Activated naive CD8-positive, alpha-beta T cell treated with anti-CD3 and anti-CD28 coated beads for 36 hours (primary cell): Measurements from ENCODE around the gene RUNX1. TPM values are rescaled to one million over a fixed set of nuclear protein-coding genes. Genes with fewer than 3 reads are reported as not detected.
A peak's percentile ranks its signal among the peaks of the same experiment; 100 is the strongest.

ENCODE experiments used
- DNase-seq: peaks from one replicate; pipeline ENCODE4 v3.0.0; 2021
- H3K27ac Mint-ChIP-seq: one replicate; pipeline ENCODE4 v1.8.0; 2022; ENCODE audit warnings: mild to moderate bottlenecking, moderate library complexity, mixed read lengths
- H3K27me3 Mint-ChIP-seq: one replicate; pipeline ENCODE4 v1.8.0; 2022; ENCODE audit warnings: mild to moderate bottlenecking, mixed read lengths
- H3K36me3 Mint-ChIP-seq: one replicate; pipeline ENCODE4 v1.8.0; 2021; ENCODE audit warnings: mild to moderate bottlenecking, mixed read lengths
- H3K4me1 Mint-ChIP-seq: one replicate; pipeline ENCODE4 v1.8.0; 2021; ENCODE audit warnings: mixed read lengths
- H3K4me3 Mint-ChIP-seq: one replicate; pipeline ENCODE4 v1.8.0; 2022; ENCODE audit warnings: mild to moderate bottlenecking, moderate library complexity, mixed read lengths
- H3K9me3 Mint-ChIP-seq: one replicate; pipeline ENCODE4 v1.8.0; 2022; ENCODE audit warnings: mixed read lengths
- total RNA-seq, 2 experiments: library from RNA; stranded (reverse); gene quantifications; one replicate each; pipeline ENCODE4 v1.2.3, GENCODE V29; 2021

The RUNX1 gene
- total RNA-seq, 2 experiments from 2014 or later: 16.6 to 18.0 TPM

GRCh38 chr21:34877485-34878128 is 171.5 kb downstream of the RUNX1 start:
- no peaks in the 10 kb centered on the region for H3K27me3 Mint-ChIP-seq
- no peak for DNase-seq
- peaks cover 35% of the 10 kb centered on the region for H3K4me1 Mint-ChIP-seq
- H3K36me3 Mint-ChIP-seq: peaks cover 25% of the 10 kb centered on the region
- no peak overlapping the region for H3K27ac Mint-ChIP-seq
- no peaks in the 10 kb centered on the region for H3K9me3 Mint-ChIP-seq
- H3K4me3 Mint-ChIP-seq: no peak overlapping the region

DNA sequence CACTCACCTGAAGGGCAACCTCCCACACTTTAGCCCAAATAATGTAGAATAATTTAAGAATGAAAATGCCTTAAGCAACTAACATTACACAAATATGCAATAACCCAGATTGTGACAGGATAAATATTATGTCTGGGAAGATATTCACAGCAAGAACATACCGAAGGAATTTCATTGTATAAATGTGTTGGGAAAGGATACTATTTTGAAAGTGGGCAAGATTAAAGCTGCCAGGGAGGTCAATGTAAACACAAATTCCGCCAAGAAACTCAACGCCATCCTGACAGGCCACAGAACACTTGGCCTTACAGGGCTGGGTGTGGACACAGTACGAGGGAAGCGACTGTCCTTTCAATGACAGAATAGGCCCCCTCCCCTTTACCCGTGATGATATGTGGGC is 173.3 kb downstream of the RUNX1 start:
- Mint-ChIP-seq H3K4me1 (peaks cover 19% of the 10 kb centered on the region), H3K4me3 (no peak overlapping the region), H3K27ac (no peak overlapping the region), H3K27me3 (no peaks in the 10 kb centered on the region), H3K9me3 (no peaks in the 10 kb centered on the region), H3K36me3 (peaks cover 24% of the 10 kb centered on the region)
- no peak for DNase-seq

DNA sequence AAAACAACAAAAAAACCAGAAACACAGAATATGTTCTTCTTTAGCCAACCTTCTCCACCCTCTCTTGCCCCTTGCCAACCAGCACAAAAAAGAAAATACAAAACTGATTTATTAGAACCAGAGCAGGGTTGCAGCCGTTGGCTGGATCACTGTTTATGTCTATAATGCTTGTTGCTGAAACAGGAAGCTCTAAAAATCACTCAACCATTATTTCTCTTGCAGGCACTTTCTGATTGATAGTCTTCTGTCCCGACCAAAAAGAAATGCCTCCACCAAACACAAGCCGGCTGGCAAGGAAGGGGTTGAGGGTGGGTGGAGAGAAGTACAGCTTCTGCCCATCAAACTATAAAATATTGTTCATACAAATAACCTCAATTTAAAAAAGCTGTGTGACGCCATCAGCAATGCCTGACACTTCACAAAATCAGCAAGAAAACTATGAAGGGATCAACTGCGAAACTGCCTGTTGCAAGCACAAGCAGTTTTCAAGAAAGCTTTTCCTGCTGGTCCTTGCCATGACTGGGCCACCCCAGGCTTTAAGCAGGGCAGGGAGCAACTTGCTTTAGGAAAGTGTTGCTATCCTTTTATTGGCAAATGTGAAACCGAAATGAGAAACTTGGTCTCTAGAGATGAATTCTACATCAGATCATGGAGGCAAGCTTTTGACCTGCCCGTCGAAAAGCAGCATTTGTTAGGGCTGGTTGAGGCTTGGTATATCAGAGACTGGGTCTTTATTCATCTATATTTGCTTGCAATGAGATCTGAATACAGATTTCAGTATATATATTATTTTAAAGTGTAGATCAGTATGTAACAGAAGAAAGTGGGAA is 174.2 kb downstream of the RUNX1 start:
- Mint-ChIP-seq H3K36me3 (peaks cover 24% of the 10 kb centered on the region), H3K4me3 (no peak overlapping the region), H3K27ac (no peak overlapping the region), H3K9me3 (no peaks in the 10 kb centered on the region), H3K4me1 (peaks cover 16% of the 10 kb centered on the region), H3K27me3 (no peaks in the 10 kb centered on the region)
- no peak for DNase-seq

- DNase-seq: no peak
- Mint-ChIP-seq H3K9me3 (no peaks in the 10 kb centered on the region), H3K4me1 (peaks cover 24% of the 10 kb centered on the region), H3K27me3 (no peaks in the 10 kb centered on the region), H3K36me3 (peaks cover 21% of the 10 kb centered on the region), H3K4me3 (no peak overlapping the region), H3K27ac (no peak overlapping the region)
Measured at GRCh38 chr21:34871026-34871908, 177.8 kb downstream of the RUNX1 start.

DNA sequence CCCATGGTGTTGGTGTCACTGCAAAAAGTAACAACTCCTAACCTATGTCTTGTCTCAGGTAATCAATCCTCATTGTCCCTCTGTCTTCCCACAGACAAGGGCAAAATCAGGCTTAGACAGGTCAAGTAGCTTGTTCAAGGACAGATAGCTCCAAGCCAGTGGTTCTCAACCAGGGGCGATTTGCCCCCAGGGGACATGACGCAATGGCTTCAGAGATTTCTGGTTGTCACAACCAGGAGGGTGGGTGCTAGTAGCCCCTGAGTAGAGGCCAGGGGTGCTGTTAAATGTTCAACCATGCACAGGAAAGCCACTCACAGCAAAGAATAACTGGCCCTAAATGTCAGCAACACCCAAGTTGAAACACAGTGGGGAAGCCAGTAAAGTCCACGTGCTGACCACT is 178.9 kb downstream of the RUNX1 start:
- no peak overlapping the region for H3K27ac Mint-ChIP-seq
- peaks cover 28% of the 10 kb centered on the region for H3K4me1 Mint-ChIP-seq
- H3K36me3 Mint-ChIP-seq: peaks cover 17% of the 10 kb centered on the region
- no peak overlapping the region for H3K4me3 Mint-ChIP-seq
- no peaks in the 10 kb centered on the region for H3K27me3 Mint-ChIP-seq
- H3K9me3 Mint-ChIP-seq: no peaks in the 10 kb centered on the region
- DNase-seq: no peak

GRCh38 chr21:34869545-34869944 is 179.6 kb downstream of the RUNX1 start:
- no peak overlapping the region for H3K27ac Mint-ChIP-seq
- peaks cover 18% of the 10 kb centered on the region for H3K36me3 Mint-ChIP-seq
- DNase-seq: no peak
- H3K4me3 Mint-ChIP-seq: no peak overlapping the region
- no peaks in the 10 kb centered on the region for H3K9me3 Mint-ChIP-seq
- H3K4me1 Mint-ChIP-seq: peaks cover 26% of the 10 kb centered on the region
- no peaks in the 10 kb centered on the region for H3K27me3 Mint-ChIP-seq

GRCh38 chr21:34867785-34868184 is 181.3 kb downstream of the RUNX1 start:
- no peaks in the 10 kb centered on the region for H3K9me3 Mint-ChIP-seq
- peaks cover 25% of the 10 kb centered on the region for H3K4me1 Mint-ChIP-seq
- peaks cover 20% of the 10 kb centered on the region for H3K36me3 Mint-ChIP-seq
- H3K4me3 Mint-ChIP-seq: no peak overlapping the region
- no peak overlapping the region for H3K27ac Mint-ChIP-seq
- no peak for DNase-seq
- H3K27me3 Mint-ChIP-seq: no peaks in the 10 kb centered on the region

DNA sequence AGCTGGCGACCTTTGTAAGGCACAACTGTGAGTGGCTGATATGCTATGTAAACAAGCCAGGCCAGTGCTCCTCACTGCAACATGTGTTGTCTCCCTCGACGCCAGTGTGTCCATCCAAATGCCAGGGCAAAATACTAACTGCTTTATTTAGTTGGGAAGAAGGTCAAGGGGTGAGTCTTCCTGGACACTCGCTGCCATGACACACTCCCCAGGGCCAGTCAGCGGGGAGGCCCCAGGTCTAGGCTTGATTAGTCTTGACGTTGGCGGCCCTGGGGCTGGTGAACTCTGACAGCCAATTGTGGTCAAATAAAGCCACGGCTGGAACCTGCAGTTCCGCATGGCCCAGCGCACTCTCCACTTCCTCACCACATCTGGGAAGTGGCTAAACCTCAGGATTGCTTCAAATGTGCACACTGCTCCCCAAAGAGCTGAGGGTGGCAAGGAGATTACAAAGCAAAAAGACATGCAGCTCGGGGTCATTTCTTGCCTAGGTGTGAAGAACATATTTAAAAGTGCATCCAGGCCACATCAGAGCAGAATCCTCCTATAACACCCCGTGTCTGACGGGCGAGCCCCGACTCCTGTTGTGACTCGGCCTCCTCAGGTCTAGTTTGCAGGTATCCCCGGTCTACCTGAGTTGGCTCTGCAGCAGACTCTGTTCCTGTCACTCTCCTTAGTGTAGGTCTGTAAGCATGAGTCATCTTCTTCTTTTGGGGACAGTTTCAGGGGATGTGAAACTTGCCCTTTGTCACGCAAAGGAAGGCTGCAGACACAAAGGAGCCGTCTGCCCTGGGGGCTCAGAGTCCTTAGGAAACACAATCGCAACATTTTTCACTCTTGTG is 183.5 kb downstream of the RUNX1 start:
- no peaks in the 10 kb centered on the region for H3K27me3 Mint-ChIP-seq
- peaks cover 25% of the 10 kb centered on the region for H3K4me1 Mint-ChIP-seq
- H3K4me3 Mint-ChIP-seq: peak overlapping the region; percentile 47
- peak overlapping the region; percentile 75 for H3K27ac Mint-ChIP-seq
- peak; percentile 37 for DNase-seq
- H3K36me3 Mint-ChIP-seq: peaks cover 33% of the 10 kb centered on the region
- no peaks in the 10 kb centered on the region for H3K9me3 Mint-ChIP-seq

DNA sequence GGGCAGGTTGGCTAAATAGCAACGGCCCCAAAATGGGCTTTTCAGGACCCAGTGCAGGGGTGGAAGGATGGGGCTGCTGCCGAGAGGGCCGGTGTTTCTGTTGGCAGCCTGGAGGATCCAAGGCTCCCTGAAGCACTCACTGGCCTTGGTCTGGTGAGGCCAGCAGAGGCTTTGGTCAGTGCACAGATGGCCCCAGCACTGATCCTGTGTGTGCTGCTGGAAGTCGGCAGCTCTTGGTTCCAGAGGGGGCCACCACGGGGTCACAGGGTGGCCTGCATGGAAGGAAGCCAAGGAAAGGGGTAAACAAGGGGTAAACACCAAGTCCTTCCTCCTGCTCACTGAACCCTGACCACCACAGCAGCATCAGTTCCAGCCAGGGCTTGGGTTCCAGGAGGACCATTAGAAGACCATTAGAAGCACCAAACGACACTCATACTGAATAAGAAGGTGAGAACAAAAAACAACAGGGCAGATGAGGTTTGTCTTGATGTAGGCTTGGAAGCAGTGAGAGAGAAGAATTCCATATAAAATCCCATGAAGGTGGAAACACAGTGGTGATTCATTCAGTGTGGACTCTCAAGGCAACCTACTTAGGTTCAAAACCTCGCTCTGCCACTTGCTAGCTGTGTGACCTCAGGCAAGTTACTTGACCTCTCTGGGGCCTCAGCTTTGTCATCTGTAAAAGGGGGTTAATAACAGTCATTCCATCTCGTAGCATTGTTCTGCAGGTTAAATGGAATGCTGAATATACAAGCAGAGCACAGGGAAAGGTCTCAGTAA is 184.5 kb downstream of the RUNX1 start:
- no peak for DNase-seq
- H3K27ac Mint-ChIP-seq: no peak overlapping the region
- H3K9me3 Mint-ChIP-seq: no peaks in the 10 kb centered on the region
- no peak overlapping the region for H3K4me3 Mint-ChIP-seq
- H3K36me3 Mint-ChIP-seq: peaks cover 33% of the 10 kb centered on the region
- no peaks in the 10 kb centered on the region for H3K27me3 Mint-ChIP-seq
- peaks cover 29% of the 10 kb centered on the region for H3K4me1 Mint-ChIP-seq

- peaks cover 41% of the 10 kb centered on the region for H3K36me3 Mint-ChIP-seq
- no peaks in the 10 kb centered on the region for H3K9me3 Mint-ChIP-seq
- no peak overlapping the region for H3K4me3 Mint-ChIP-seq
- H3K4me1 Mint-ChIP-seq: peaks cover 29% of the 10 kb centered on the region
- no peak overlapping the region for H3K27ac Mint-ChIP-seq
- no peaks in the 10 kb centered on the region for H3K27me3 Mint-ChIP-seq
- no peak for DNase-seq
Measured at GRCh38 chr21:34862951-34863350, 186.2 kb downstream of the RUNX1 start.

GRCh38 chr21:34861258-34861657 is 187.8 kb downstream of the RUNX1 start:
- Mint-ChIP-seq H3K9me3 (no peaks in the 10 kb centered on the region), H3K36me3 (peaks cover 41% of the 10 kb centered on the region), H3K4me3 (no peak overlapping the region), H3K27ac (no peak overlapping the region), H3K27me3 (no peaks in the 10 kb centered on the region), H3K4me1 (peaks cover 18% of the 10 kb centered on the region)
- no peak for DNase-seq

- Mint-ChIP-seq H3K36me3 (peaks cover 44% of the 10 kb centered on the region), H3K27me3 (no peaks in the 10 kb centered on the region), H3K4me1 (peaks cover 8% of the 10 kb centered on the region), H3K27ac (peak overlapping the region; percentile 62), H3K9me3 (no peaks in the 10 kb centered on the region), H3K4me3 (no peak overlapping the region)
- DNase-seq: no peak
Measured at GRCh38 chr21:34859976-34860653, 189.0 kb downstream of the RUNX1 start.

DNA sequence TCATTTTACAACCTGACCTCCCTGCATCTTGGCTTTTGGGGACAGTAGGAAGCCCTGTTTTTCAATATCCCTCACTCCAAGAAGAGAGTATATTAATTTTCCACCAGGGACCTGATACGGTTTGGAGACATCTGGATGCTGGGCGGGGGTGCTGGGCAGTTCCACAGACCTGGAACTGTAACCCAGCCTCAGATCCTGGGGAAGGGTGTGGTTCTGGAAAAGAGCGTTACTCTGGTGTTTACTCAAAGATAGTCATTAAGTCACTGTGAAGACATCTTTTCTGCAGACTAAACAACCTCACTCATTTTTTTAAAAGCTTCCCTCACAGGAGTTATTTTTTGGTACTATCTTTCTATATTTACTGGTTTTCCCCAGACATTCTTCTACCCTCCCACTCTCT is 190.5 kb downstream of the RUNX1 start:
- Mint-ChIP-seq H3K36me3 (peaks cover 43% of the 10 kb centered on the region), H3K4me1 (peaks cover 5% of the 10 kb centered on the region), H3K4me3 (no peak overlapping the region), H3K9me3 (no peaks in the 10 kb centered on the region), H3K27me3 (no peaks in the 10 kb centered on the region), H3K27ac (no peak overlapping the region)
- DNase-seq: no peak
